ENCODE results near the gene DENND1A. TPM values are rescaled to one million over a fixed set of nuclear protein-coding genes. Genes with fewer than 3 reads are reported as not detected.

DENND1A gene
- total RNA-seq, 1 experiment from 2014 or later, result 42.5 TPM

DNA sequence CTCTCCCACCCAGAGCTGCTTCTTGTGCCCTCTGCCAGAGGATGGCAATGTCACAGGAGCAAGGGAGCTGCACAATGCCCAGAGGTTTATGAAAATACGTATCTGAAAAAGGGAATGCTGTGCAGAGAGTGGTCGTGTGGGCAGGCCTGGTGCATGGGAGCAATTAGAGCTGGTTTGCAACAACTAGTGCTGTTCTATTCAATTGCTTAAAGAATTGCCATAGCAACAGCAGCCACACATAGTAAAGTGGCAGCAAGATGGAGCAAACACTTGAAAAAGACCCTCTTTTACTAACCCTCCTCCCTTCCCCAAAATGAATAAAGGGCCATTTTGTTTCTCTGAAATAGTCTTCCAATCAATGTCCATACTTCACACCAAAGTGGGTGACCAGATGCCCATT is 407.7 kb downstream of the DENND1A start:
- no peak for TF ChIP-seq CTCF (IDR thresholded peaks at IDR 0.05; ENCODE audit: unreplicated experiment)
- ChIA-PET POLR2A (no interaction called here), CTCF (interaction anchor here (1.4 kb wide), 1 partner anchor 21 kb away, joined by 4 read pairs; no protein-coding TSS in a partner anchor)
- intact Hi-C loops (cut with micrococcal nuclease), result no loop called here
- Mint-ChIP-seq H3K4me1 (ENCODE audit: insufficient read depth, unreplicated experiment) (no peaks in the 10 kb centered on the region), H3K36me3 (ENCODE audit: insufficient read depth, unreplicated experiment) (no peaks in the 10 kb centered on the region), H3K27me3 (ENCODE audit: insufficient read depth, unreplicated experiment) (no peaks in the 10 kb centered on the region), H3K9me3 (ENCODE audit: unreplicated experiment) (no peaks in the 10 kb centered on the region), H3K27ac (ENCODE audit: low read depth, unreplicated experiment) (no peak overlapping the region), H3K4me3 (ENCODE audit: unreplicated experiment) (no peak overlapping the region)
- DNase-seq (ENCODE audit: unreplicated experiment), result no peak
- BruUV-seq (replicated peaks), result no TSS peak

GRCh38 chr9:123518338-123518737 is 411.6 kb downstream of the DENND1A start:
- no peak for DNase-seq (ENCODE audit: unreplicated experiment)
- BruUV-seq (replicated peaks), result no TSS peak
- TF ChIP-seq CTCF (IDR thresholded peaks at IDR 0.05; ENCODE audit: unreplicated experiment), result no peak
- Mint-ChIP-seq H3K27me3 (ENCODE audit: insufficient read depth, unreplicated experiment) (no peaks in the 10 kb centered on the region), H3K4me3 (ENCODE audit: unreplicated experiment) (no peak overlapping the region), H3K27ac (ENCODE audit: low read depth, unreplicated experiment) (no peak overlapping the region), H3K9me3 (ENCODE audit: unreplicated experiment) (no peaks in the 10 kb centered on the region), H3K4me1 (ENCODE audit: insufficient read depth, unreplicated experiment) (no peaks in the 10 kb centered on the region), H3K36me3 (ENCODE audit: insufficient read depth, unreplicated experiment) (no peaks in the 10 kb centered on the region)
- POLR2A ChIA-PET, result no interaction called here
- CTCF ChIA-PET, result interaction anchor here (0.7 kb wide), 1 partner anchor 37 kb away, joined by 3 read pairs; no protein-coding TSS in a partner anchor
- intact Hi-C loops (cut with micrococcal nuclease), result no loop called here

GRCh38 chr9:123517512-123517911 is 412.4 kb downstream of the DENND1A start:
- Mint-ChIP-seq H3K9me3 (ENCODE audit: unreplicated experiment) (no peaks in the 10 kb centered on the region), H3K36me3 (ENCODE audit: insufficient read depth, unreplicated experiment) (no peaks in the 10 kb centered on the region), H3K4me3 (ENCODE audit: unreplicated experiment) (no peak overlapping the region), H3K27me3 (ENCODE audit: insufficient read depth, unreplicated experiment) (no peaks in the 10 kb centered on the region), H3K27ac (ENCODE audit: low read depth, unreplicated experiment) (no peak overlapping the region), H3K4me1 (ENCODE audit: insufficient read depth, unreplicated experiment) (no peaks in the 10 kb centered on the region)
- BruUV-seq (replicated peaks), result no TSS peak
- intact Hi-C loops (cut with micrococcal nuclease), result no loop called here
- DNase-seq (ENCODE audit: unreplicated experiment), result no peak
- POLR2A ChIA-PET, result no interaction called here
- CTCF ChIA-PET, result no interaction called here
- no peak for TF ChIP-seq CTCF (IDR thresholded peaks at IDR 0.05; ENCODE audit: unreplicated experiment)

DNA sequence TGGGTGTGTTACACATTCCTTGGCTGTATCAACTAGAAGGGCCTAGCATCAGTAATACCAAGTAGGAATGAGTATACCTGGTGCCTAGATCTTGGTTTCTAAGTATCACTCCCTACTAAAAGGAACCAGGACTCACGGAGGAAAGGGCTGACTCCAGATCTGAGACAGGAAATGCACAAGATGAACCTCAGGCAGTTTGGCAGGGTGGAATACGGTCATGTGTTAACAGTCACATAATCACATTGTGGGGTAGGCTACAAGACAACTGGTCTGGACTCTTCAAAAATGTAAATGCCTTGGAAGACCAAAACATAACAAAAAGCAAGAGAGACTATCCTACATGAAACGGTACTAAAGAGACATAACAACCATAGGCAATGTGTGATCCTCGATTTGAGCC is 415.2 kb downstream of the DENND1A start:
- no peaks in the 10 kb centered on the region for H3K4me1 Mint-ChIP-seq (ENCODE audit: insufficient read depth, unreplicated experiment)
- H3K36me3 Mint-ChIP-seq (ENCODE audit: insufficient read depth, unreplicated experiment), result no peaks in the 10 kb centered on the region
- intact Hi-C loops (cut with micrococcal nuclease), result no loop called here
- H3K27ac Mint-ChIP-seq (ENCODE audit: low read depth, unreplicated experiment), result no peak overlapping the region
- no peaks in the 10 kb centered on the region for H3K27me3 Mint-ChIP-seq (ENCODE audit: insufficient read depth, unreplicated experiment)
- no TSS peak for BruUV-seq (replicated peaks)
- no peak overlapping the region for H3K4me3 Mint-ChIP-seq (ENCODE audit: unreplicated experiment)
- POLR2A ChIA-PET, result no interaction called here
- CTCF ChIA-PET, result no interaction called here
- H3K9me3 Mint-ChIP-seq (ENCODE audit: unreplicated experiment), result no peaks in the 10 kb centered on the region
- DNase-seq (ENCODE audit: unreplicated experiment), result no peak
- no peak for TF ChIP-seq CTCF (IDR thresholded peaks at IDR 0.05; ENCODE audit: unreplicated experiment)
